Bronchial epithelial cell (primary cell): ENCODE data around the gene PDZK1IP1. TPM values are rescaled to one million over a fixed set of nuclear protein-coding genes. Genes with fewer than 3 reads are reported as not detected.

Source experiments
- DNase-seq: peaks from one replicate; pipeline ENCODE4 v3.0.0-alpha.2; 2010; ENCODE audit warnings: low read depth
- FAIRE-seq: peaks from 2 replicates; lab custom pipeline; 2011; peaks lifted over from hg19 to GRCh38; lab: Jason Lieb, UNC
- H3K27me3 ChIP-seq: 2 replicates; pipeline ENCODE4 v1.5.1; 2011; ENCODE audit warnings: low read length; ENCODE audit not compliant: control insufficient read depth, insufficient read depth
- H3K36me3 ChIP-seq: 2 replicates; pipeline ENCODE4 v1.5.1; 2011; ENCODE audit warnings: low read length; ENCODE audit not compliant: control insufficient read depth, insufficient read depth
- H3K4me3 ChIP-seq: 2 replicates; pipeline ENCODE4 v1.5.1; 2011; ENCODE audit warnings: mild to moderate bottlenecking, low read depth, low read length, control low read depth
- CTCF ChIP-seq: IDR thresholded peaks from 2 replicates; pipeline ENCODE4 v1.5.1; 2011; ENCODE audit warnings: mild to moderate bottlenecking, moderate library complexity, low read length, control low read depth, inconsistent platforms; ENCODE audit not compliant: insufficient read depth, severe bottlenecking
- total RNA-seq: library from RNA; depleted of rRNA; stranded (reverse); fragments of >200 nt; gene quantifications from 2 replicates; pipeline ENCODE4 v1.2.1, GENCODE V29; 2014

PDZK1IP1 gene
- total RNA-seq, result 0.26 and 1.9 TPM in 2 replicates

- TF ChIP-seq CTCF, result no peak
- FAIRE-seq (no peak), DNase-seq (peak; percentile 95)
- H3K4me3 ChIP-seq, result peak within 1 kb of the TSS; percentile 10
- H3K36me3 ChIP-seq, result no peaks in the 10 kb centered on the region
- H3K27me3 ChIP-seq, result no peaks in the 10 kb centered on the region
These were observed at the start of gene PDZK1IP1 for GRCh38 chr1:47189844-47190508. Gene PDZK1IP1 (minus strand): TSS chr1:47190036. CDS start chr1:47189932, 104 bp downstream.

DNA sequence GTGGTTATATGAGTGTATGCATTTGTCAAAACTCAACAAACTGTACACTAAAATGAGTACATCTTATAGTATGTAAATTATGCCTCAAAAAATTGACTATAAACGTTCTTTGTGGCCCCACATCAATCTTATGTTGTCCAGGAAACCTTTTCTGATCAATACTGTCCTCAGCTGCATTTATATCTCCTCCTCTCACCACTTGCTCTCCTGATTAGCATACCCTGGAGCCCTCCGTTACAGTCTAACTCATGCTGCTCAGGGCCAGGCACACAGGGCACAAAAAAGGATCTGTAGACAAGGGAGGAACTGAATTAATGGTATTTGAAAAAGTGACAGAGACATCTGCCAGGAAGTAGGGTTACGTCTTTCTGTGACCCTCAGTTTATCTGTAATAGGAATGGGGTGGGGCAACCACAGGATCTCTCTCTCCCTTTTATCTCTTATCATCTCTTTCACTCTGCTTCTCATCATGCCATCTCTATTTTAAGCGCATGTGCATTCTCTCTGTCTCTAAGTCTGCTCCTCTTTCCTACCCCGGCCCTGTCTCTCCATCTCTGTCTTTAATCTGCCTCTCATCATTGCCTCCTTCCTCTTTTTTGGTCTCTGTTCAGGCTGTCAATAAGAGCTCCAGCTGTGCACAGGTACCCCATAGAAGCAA is 49.2 kb upstream of the PDZK1IP1 start:
- no peak for DNase-seq
- FAIRE-seq, result no peak
- Histone ChIP-seq H3K4me3 (no peak overlapping the region), H3K27me3 (peaks cover 5% of the 10 kb centered on the region), H3K36me3 (no peaks in the 10 kb centered on the region)
- no peak for TF ChIP-seq CTCF

DNA sequence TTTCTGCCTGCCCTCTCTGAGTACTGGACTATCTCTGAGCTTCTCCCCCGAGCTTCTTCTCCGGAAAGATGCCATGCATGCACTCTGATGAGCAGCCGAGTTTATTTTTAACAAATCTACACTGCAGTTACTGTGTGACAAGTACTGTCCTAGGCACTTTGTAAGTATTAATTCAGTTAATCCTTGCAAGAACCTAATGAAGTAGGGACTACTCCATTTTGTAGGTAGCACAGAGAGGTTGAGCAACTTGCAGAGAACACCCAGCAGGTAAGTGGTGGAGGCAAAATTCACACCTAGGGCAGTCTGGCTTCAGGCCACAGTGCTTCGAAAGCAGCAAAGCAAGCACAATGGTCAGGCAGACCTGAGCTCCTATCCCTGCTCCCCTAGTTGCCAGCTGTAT is 46.0 kb upstream of the PDZK1IP1 start:
- DNase-seq (no peak), FAIRE-seq (no peak)
- H3K27me3 ChIP-seq, result peaks cover 29% of the 10 kb centered on the region

DNA sequence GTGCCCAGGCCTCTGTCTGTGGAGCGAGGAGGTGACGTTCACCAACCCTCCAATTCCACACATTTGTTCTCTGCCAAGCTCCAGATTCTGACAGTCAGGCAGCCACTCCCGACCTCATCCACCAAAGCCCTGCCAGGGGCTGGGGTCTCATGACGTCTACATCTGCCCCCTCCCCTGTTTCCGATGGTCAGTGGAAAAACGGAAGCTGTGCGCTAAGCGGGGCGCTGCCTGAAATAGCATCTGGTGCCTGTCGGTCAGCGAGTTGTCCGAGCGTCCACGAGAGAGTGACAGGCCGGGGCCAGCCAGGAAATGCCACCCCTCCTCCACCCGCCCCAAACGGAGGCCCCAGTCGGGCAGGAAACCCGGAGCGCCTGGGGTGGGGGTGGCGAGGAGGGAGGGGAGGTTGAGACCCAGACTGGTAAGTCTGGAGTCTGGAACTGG is 45.4 kb upstream of the PDZK1IP1 start:
- FAIRE-seq, result no peak
- no peak for DNase-seq
- no peak for TF ChIP-seq CTCF
- Histone ChIP-seq H3K27me3 (peaks cover 35% of the 10 kb centered on the region), H3K4me3 (no peak overlapping the region), H3K36me3 (no peaks in the 10 kb centered on the region)

More for the DNA sequence above, 46.0 kb upstream of the PDZK1IP1 start:
- Histone ChIP-seq H3K4me3 (no peak overlapping the region), H3K36me3 (no peaks in the 10 kb centered on the region)
- TF ChIP-seq CTCF, result no peak

DNA sequence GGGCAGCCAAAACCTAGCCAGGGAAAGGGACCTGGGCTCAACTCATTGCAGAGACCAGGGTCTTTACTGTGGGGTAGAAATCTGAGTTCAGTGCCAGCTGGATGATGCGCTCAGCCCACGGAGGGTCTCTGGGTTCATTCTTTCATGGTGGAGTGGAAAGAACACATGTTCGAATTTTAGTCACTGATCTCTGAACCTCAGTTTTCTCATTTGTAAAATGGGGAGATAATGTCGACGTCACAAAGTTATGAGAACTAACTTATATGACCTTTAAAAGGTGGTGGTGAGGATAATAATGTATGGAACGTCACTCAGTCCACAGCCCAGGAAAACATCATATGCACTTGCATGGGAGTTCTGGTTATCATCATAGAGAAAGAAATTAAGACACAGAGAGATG is 43.4 kb upstream of the PDZK1IP1 start:
- no peaks in the 10 kb centered on the region for H3K36me3 ChIP-seq
- H3K27me3 ChIP-seq, result peaks cover 56% of the 10 kb centered on the region
- DNase-seq, result no peak
- no peak for TF ChIP-seq CTCF
- H3K4me3 ChIP-seq, result no peak overlapping the region
- no peak for FAIRE-seq
